GM15510 (cell line): Measurements from ENCODE around the gene MVK.

Source experiments
- POLR2A ChIP-seq: IDR thresholded peaks from 3 replicates; pipeline ENCODE4 v1.6.1; 2011; ENCODE audit warnings: borderline replicate concordance; ENCODE audit not compliant: insufficient read length; ENCODE audit errors: extremely low read depth

MVK gene

GRCh38 chr12:109557200-109557599 is 16.4 kb upstream of the MVK start:
- TF ChIP-seq POLR2A = no peak

GRCh38 chr12:109557805-109558204 is 15.8 kb upstream of the MVK start:
- TF ChIP-seq POLR2A = no peak

GRCh38 chr12:109558374-109559199 is 15.0 kb upstream of the MVK start:
- TF ChIP-seq POLR2A = no peak

- TF ChIP-seq POLR2A = no peak
Measured at GRCh38 chr12:109559200-109559505, 14.4 kb upstream of the MVK start.

- no peak for TF ChIP-seq POLR2A
Measured at GRCh38 chr12:109559601-109560000, 14.0 kb upstream of the MVK start.

- TF ChIP-seq POLR2A = no peak
Measured at GRCh38 chr12:109560867-109561710, 12.5 kb upstream of the MVK start.

- no peak for TF ChIP-seq POLR2A
Measured at GRCh38 chr12:109561711-109562030, 11.9 kb upstream of the MVK start.

- no peak for TF ChIP-seq POLR2A
Measured at GRCh38 chr12:109562871-109563270, 10.7 kb upstream of the MVK start.

- TF ChIP-seq POLR2A = no peak
Measured at GRCh38 chr12:109563291-109564284, 10.0 kb upstream of the MVK start.

- TF ChIP-seq POLR2A = no peak
Measured at GRCh38 chr12:109566424-109566823, 7.2 kb upstream of the MVK start.

GRCh38 chr12:109567296-109567695 is 6.3 kb upstream of the MVK start:
- no peak for TF ChIP-seq POLR2A

- TF ChIP-seq POLR2A = no peak
Measured at GRCh38 chr12:109567967-109568366, 5.6 kb upstream of the MVK start.

- TF ChIP-seq POLR2A = no peak
Measured at GRCh38 chr12:109568486-109568885, 5.1 kb upstream of the MVK start.

- no peak for TF ChIP-seq POLR2A
Measured at GRCh38 chr12:109571773-109572505, 1.7 kb upstream of the MVK start.
